NCI-H460 (cell line): ENCODE results near the gene KCMF1. TPM values are rescaled to one million over a fixed set of nuclear protein-coding genes. Genes with fewer than 3 reads are reported as not detected.
"Not testable (repeated sequence)": the region's sequence is repeated elsewhere in the genome, so short reads cannot be mapped to it uniquely, and the experiment has no call there.

Experiments used
- DNase-seq: peaks from one replicate; pipeline ENCODE4 v3.0.0-alpha.2; 2016; ENCODE audit warnings: low read depth; ENCODE audit errors: extremely low read depth
- polyA plus RNA-seq: library from polyadenylated mRNA; depleted of rRNA; stranded (reverse); fragments of >200 nt; gene quantifications from 2 replicates; pipeline ENCODE4 v1.2.3, GENCODE V29; 2014; cell fraction: nucleus; rRNA removed
- total RNA-seq: library from RNA; depleted of rRNA; stranded (reverse); fragments of >200 nt; shearing (Covaris generic); gene quantifications from 2 replicates; pipeline ENCODE4 v1.2.3, GENCODE V29; 2014; rRNA removed

Gene KCMF1
- 92.6 and 106 TPM in 2 replicates for total RNA-seq
- polyA plus RNA-seq, result 27.8 and 44.4 TPM in 2 replicates

GRCh38 chr2:84970868-84971509 lies at the start of gene KCMF1:
Gene KCMF1, plus strand, starts transcription at chr2:84971161. Its CDS starts 291 bp downstream, at chr2:84971452.
- peak; percentile 61 for DNase-seq

- no peak for DNase-seq
Observed at GRCh38 chr2:84923009-84923408, 48.0 kb upstream of the KCMF1 start.

GRCh38 chr2:84924173-84925106 lies 46.5 kb upstream of the KCMF1 start:
- DNase-seq, result peak; percentile 97

- DNase-seq, result no peak
Observed at GRCh38 chr2:84925336-84925723, 45.6 kb upstream of the KCMF1 start.

- peak; percentile 97 for DNase-seq
Observed at GRCh38 chr2:84925724-84926376, 45.1 kb upstream of the KCMF1 start.

GRCh38 chr2:84927275-84927627 lies 43.7 kb upstream of the KCMF1 start:
- DNase-seq, result no peak

- DNase-seq, result no peak
Observed at GRCh38 chr2:84931384-84931821, 39.6 kb upstream of the KCMF1 start.

- DNase-seq, result no peak
Observed at GRCh38 chr2:84938194-84938879, 32.6 kb upstream of the KCMF1 start.

GRCh38 chr2:84939426-84940087 lies 31.4 kb upstream of the KCMF1 start:
- DNase-seq, result no peak

- DNase-seq, result no peak
Observed at GRCh38 chr2:84940088-84940470, 30.9 kb upstream of the KCMF1 start.

- no peak for DNase-seq
Observed at GRCh38 chr2:84940831-84941412, 30.0 kb upstream of the KCMF1 start.

- DNase-seq, result no peak
Observed at GRCh38 chr2:84942166-84942565, 28.8 kb upstream of the KCMF1 start.

GRCh38 chr2:84942964-84943421 lies 28.0 kb upstream of the KCMF1 start:
- DNase-seq, result no peak

- DNase-seq, result no peak
Observed at GRCh38 chr2:84944295-84944909, 26.6 kb upstream of the KCMF1 start.

GRCh38 chr2:84945838-84946203 lies 25.1 kb upstream of the KCMF1 start:
- not testable (repeated sequence) for DNase-seq

- peak; percentile 33 for DNase-seq
Observed at GRCh38 chr2:84946204-84947009, 24.6 kb upstream of the KCMF1 start.

GRCh38 chr2:84947010-84947593 lies 23.9 kb upstream of the KCMF1 start:
- no peak for DNase-seq

GRCh38 chr2:84953535-84953934 lies 17.4 kb upstream of the KCMF1 start:
- DNase-seq, result no peak
